Tibial nerve (tissue), 3 donors: ENCODE measurements around the gene NAALAD2.

Source experiments
- POLR2A ChIP-seq, 2 donors: fragments of 450-650 bp; IDR thresholded peaks; one replicate each; pipeline ENCODE4 v1.6.1; 2017; ENCODE audit warnings: antibody characterized with exemption in 2 of 2, mild to moderate bottlenecking in 2 of 2, moderate library complexity in 2 of 2
- TF ChIP-seq, protein P1 (sequence below), 5 experiments: fragments of 200-600 bp in 3 of 5; fragments of 450-650 bp in 2 of 5; sonication (generic) in 3 of 5; IDR thresholded peaks; one replicate each; pipeline ENCODE4 v1.5.1; 2016 to 2019; ENCODE audit warnings: antibody characterized with exemption in 5 of 5, mild to moderate bottlenecking in 3 of 5, moderate library complexity in 2 of 5

DNA sequence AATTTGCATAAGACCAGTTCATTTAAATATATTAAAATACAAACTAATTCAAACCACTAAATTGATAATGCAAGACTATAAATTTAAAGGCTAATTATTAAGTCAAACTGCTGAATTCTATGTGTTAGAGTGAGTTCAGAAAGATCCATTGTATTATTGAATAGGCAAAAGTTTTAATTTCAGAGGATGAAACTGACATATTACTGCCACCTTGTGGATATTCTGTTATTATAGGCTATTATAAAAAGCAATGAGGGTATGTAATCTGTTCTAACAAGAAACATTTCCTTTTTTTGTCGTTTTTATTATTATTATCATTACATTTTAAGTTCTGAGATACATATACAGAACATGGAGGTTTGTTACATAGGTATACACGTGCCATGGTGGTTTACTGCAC, 20.9 kb upstream of the NAALAD2 start:
- TF ChIP-seq, protein P1, sequence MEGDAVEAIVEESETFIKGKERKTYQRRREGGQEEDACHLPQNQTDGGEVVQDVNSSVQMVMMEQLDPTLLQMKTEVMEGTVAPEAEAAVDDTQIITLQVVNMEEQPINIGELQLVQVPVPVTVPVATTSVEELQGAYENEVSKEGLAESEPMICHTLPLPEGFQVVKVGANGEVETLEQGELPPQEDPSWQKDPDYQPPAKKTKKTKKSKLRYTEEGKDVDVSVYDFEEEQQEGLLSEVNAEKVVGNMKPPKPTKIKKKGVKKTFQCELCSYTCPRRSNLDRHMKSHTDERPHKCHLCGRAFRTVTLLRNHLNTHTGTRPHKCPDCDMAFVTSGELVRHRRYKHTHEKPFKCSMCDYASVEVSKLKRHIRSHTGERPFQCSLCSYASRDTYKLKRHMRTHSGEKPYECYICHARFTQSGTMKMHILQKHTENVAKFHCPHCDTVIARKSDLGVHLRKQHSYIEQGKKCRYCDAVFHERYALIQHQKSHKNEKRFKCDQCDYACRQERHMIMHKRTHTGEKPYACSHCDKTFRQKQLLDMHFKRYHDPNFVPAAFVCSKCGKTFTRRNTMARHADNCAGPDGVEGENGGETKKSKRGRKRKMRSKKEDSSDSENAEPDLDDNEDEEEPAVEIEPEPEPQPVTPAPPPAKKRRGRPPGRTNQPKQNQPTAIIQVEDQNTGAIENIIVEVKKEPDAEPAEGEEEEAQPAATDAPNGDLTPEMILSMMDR (IDR thresholded peaks at IDR 0.05), result peak in 3 of 5 experiments; percentile 17 to 27 (median 27)
- TF ChIP-seq POLR2A (IDR thresholded peaks at IDR 0.05), result no peak
